Measurements from ENCODE around the gene ZNF382.

DNA sequence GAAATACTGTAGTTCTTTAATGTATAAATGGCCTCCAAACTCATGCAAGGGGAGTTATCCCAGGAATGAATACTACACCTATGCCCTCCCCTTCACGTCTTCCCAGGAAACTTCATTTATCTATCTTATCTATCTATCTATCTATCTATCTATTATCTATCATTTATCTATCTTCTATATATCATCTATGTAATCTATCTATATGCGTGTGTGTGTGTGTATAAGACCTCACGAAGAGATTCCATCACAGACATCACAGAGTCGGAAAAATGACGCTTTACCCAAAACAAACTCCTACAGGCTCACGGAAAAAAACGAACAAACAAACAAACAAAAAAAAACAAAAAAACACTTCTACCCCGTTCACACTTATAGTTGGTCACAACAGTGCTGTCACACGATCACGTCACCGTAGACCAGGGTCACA lies 32.5 kb upstream of the ZNF382 start:
- TF ChIP-seq EZH2 (IDR thresholded peaks at IDR 0.05; ENCODE audit: borderline replicate concordance, control insufficient read depth, low read depth, low read length) = no peak
- TF ChIP-seq, protein P1, sequence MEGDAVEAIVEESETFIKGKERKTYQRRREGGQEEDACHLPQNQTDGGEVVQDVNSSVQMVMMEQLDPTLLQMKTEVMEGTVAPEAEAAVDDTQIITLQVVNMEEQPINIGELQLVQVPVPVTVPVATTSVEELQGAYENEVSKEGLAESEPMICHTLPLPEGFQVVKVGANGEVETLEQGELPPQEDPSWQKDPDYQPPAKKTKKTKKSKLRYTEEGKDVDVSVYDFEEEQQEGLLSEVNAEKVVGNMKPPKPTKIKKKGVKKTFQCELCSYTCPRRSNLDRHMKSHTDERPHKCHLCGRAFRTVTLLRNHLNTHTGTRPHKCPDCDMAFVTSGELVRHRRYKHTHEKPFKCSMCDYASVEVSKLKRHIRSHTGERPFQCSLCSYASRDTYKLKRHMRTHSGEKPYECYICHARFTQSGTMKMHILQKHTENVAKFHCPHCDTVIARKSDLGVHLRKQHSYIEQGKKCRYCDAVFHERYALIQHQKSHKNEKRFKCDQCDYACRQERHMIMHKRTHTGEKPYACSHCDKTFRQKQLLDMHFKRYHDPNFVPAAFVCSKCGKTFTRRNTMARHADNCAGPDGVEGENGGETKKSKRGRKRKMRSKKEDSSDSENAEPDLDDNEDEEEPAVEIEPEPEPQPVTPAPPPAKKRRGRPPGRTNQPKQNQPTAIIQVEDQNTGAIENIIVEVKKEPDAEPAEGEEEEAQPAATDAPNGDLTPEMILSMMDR (IDR thresholded peaks at IDR 0.05 in 2 of 3, conservative IDR thresholded peaks at IDR 0.05 in 1 of 3; ENCODE audit: control insufficient read depth in 2 of 3, extremely low read depth in 1 of 3, insufficient read depth in 1 of 3, low read depth in 3 of 3, low read length in 3 of 3) = no peak
- TF ChIP-seq JUND (IDR thresholded peaks at IDR 0.05; ENCODE audit: low read depth, low read length) = no peak
